ENCODE measurements around the gene B3GLCT.

B3GLCT gene

DNA sequence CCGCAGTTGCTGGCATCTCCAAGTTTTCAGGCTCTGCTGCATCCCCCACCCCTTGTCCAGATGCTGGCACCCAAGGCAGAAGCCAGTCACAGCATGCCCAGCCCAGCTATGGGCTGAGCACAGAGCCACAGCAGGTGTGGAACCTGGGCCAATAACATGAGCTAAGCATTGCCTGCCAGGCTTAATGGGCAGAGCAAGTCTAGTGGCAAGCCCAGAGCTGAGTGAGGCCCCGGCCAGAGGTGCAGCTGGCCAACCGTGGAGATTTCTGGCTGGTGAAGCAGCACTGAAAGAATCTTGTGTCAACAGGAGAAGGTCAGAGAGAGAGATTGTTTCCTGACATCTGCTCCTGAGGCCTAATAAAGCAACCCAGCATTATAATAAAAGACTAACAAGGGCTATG lies 111.0 kb downstream of the B3GLCT start:
- TF ChIP-seq, protein P1, sequence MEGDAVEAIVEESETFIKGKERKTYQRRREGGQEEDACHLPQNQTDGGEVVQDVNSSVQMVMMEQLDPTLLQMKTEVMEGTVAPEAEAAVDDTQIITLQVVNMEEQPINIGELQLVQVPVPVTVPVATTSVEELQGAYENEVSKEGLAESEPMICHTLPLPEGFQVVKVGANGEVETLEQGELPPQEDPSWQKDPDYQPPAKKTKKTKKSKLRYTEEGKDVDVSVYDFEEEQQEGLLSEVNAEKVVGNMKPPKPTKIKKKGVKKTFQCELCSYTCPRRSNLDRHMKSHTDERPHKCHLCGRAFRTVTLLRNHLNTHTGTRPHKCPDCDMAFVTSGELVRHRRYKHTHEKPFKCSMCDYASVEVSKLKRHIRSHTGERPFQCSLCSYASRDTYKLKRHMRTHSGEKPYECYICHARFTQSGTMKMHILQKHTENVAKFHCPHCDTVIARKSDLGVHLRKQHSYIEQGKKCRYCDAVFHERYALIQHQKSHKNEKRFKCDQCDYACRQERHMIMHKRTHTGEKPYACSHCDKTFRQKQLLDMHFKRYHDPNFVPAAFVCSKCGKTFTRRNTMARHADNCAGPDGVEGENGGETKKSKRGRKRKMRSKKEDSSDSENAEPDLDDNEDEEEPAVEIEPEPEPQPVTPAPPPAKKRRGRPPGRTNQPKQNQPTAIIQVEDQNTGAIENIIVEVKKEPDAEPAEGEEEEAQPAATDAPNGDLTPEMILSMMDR (IDR thresholded peaks at IDR 0.05; ENCODE audit: low read depth, low read length) = no peak
- H3K4me3 ChIP-seq (ENCODE audit: low read depth, low read length) = no peak overlapping the region

DNA sequence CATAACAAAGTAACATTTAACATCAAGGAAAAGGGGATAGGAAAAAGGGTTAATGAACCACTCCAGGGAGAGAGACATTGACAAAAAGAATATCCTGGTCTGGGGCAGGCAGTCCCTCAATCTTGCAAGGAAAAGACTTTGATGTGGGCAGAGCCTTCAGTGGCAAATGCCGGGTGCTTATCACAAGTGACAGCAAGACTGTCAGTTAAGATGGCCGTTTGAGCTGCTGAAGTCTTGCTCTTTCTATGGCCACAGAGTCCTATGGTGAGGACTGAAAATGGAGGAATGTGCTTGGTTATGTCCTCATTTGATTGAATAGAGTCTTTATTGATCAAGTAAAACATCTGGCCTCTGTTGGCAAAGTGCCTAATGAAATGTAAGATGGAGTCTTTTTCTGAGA lies 112.1 kb downstream of the B3GLCT start:
- TF ChIP-seq, protein P1 (IDR thresholded peaks at IDR 0.05; ENCODE audit: low read depth, low read length) = no peak
- H3K4me3 ChIP-seq (ENCODE audit: low read depth, low read length) = no peak overlapping the region

DNA sequence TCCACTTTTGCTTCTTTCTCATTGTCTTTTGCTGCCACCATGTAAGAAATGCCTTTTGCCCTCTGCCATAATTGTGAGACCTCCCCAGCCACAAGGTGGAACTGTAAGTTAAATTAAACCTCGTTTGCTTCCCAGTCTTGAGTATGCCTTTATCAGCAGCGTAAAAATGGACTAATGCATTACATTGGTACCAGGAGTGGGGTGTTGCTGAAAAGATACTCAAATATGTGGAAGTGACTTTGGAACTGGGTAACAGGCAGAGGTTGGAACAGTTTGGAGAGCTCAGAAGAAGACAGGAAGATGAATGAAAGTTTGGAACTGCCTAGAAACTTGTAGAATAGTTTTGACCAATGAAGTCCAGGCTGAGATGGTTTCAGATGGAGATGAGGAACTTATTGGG lies 115.2 kb downstream of the B3GLCT start:
- TF ChIP-seq, protein P1 (IDR thresholded peaks at IDR 0.05; ENCODE audit: low read depth, low read length) = no peak
- no peak overlapping the region for H3K4me3 ChIP-seq (ENCODE audit: low read depth, low read length)

DNA sequence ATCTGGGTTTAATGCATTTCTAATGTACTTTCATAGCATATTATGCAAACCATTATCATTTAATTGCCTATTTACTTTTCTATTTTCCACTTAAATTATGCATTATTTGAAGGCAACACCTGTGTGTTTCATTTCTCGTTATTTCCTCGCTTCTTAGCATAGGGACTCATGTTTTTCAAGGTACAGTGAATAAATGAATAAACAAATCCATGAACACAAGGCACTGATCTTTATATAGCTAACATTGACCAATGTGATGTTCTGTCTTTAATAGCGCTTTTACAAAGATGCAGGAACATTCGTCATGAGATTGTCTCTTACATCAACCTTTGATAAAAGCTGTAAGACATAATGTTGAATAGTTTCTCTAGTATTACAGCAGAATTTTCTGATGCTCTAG lies 121.2 kb downstream of the B3GLCT start:
- no peak overlapping the region for H3K4me3 ChIP-seq (ENCODE audit: low read depth, low read length)
- TF ChIP-seq, protein P1 (IDR thresholded peaks at IDR 0.05; ENCODE audit: low read depth, low read length) = no peak

DNA sequence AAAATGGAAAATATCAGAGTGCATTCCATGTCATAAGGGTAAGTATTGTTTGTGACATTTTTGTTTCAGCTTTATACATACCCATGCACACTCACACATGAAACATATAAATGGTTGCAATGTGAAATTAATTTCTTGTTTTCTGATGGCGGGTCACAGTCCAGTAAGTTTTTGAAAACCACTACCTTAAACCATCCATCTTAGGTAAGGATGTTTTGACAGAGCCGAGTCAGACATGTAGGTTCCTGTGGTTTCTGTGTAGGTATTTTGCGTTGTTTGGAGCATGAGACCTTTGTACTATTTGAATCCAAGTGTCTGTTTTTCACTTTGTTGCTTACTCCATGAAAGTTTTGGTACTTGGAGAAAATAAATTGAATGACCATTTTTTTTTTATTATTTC lies 121.7 kb downstream of the B3GLCT start:
- H3K4me3 ChIP-seq (ENCODE audit: low read depth, low read length) = no peak overlapping the region
- TF ChIP-seq, protein P1 (IDR thresholded peaks at IDR 0.05; ENCODE audit: low read depth, low read length) = no peak

DNA sequence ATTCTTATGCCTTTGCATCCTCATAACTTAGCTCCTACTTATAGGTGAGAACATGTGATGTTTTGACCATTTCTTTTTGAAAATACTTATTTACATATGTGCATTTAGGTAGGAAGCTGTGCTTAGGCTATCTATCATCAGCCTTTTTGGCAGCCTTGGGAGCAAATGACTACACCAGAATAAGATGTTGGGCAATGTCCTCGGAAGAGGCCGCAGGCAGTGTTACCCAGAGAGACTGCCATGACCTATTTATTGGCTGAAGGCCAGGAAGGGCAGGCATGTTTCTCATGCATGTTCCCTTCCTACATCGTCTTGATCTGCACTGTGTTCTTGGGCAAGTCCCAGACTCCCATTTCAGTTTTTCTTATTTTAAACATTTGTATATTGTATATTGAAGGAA lies 122.3 kb downstream of the B3GLCT start:
- TF ChIP-seq, protein P1 (IDR thresholded peaks at IDR 0.05; ENCODE audit: low read depth, low read length) = no peak
- no peak overlapping the region for H3K4me3 ChIP-seq (ENCODE audit: low read depth, low read length)

DNA sequence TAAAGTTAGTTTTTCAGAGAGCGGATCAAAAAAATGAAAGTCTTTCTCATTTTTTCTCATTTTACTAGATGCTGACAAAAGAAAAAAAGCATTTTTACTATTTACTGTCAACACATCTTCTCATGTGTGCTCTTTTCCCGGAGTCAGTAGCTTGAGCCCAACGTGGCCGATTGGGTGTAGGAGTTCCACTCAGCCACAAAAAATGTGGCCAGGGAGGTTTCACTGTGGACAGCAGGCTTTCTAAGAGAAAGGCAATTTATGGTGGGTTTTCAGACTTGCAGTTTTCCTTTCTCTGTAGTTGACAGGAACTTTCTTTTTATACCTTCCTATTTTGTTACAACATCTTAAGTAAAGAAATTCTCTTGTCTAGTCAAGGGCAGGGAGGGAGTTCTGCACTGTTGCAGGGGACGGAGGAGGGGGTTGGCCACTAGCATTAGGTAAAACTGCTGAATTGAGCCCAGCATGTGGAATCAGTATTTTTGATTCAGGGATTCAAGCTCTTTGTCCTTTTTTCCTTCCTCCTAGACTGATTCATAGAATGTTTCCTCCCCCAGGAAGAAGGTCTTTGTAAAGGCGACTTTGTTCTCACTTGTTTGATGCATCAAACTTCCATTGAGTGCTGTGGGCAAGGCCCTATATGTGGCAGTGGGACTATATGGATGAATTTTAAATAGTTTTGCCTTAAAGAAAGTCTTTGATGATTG lies 123.1 kb downstream of the B3GLCT start:
- TF ChIP-seq, protein P1 (IDR thresholded peaks at IDR 0.05; ENCODE audit: low read depth, low read length) = no peak
- no peak overlapping the region for H3K4me3 ChIP-seq (ENCODE audit: low read depth, low read length)

Measured in WI38 (cell line).